OCI-LY1 (cell line): ENCODE results near the gene DUSP22.
"Not testable (repeated sequence)": the region's sequence is repeated elsewhere in the genome, so short reads cannot be mapped to it uniquely, and the experiment has no call there.

Experiments
- H2AFZ ChIP-seq: fragments of 200-600 bp; sonication (generic), shearing (Covaris generic); 2 replicates; pipeline ENCODE4 v1.6.0; 2014; ENCODE audit warnings: antibody characterized with exemption, mild to moderate bottlenecking, low read length
- H3F3A ChIP-seq: fragments of 200-600 bp; sonication (generic), shearing (Covaris generic); 2 replicates; pipeline ENCODE4 v1.6.0; 2014; ENCODE audit warnings: mild to moderate bottlenecking, antibody characterized with exemption, low read length, moderate library complexity; ENCODE audit not compliant: insufficient read depth
- H3K27ac ChIP-seq: fragments of 200-600 bp; sonication (generic); 2 replicates; pipeline ENCODE4 v1.5.1; 2014; ENCODE audit warnings: low read length, mixed run types, mild to moderate bottlenecking, low read depth; ENCODE audit not compliant: poor library complexity, severe bottlenecking
- H3K27me3 ChIP-seq: fragments of 200-600 bp; sonication (generic); 2 replicates; pipeline ENCODE4 v1.6.0; 2014; ENCODE audit warnings: antibody characterized with exemption, mild to moderate bottlenecking, low read length, moderate library complexity; ENCODE audit not compliant: insufficient read depth
- H3K36me3 ChIP-seq: fragments of 200-600 bp; sonication (generic); 2 replicates; pipeline ENCODE4 v1.6.1; 2014; ENCODE audit warnings: mild to moderate bottlenecking, antibody characterized with exemption, low read length, moderate library complexity, mixed read lengths; ENCODE audit not compliant: insufficient read depth
- H3K4me1 ChIP-seq: fragments of 200-600 bp; sonication (generic); 2 replicates; pipeline ENCODE4 v1.5.1; 2014; ENCODE audit warnings: mild to moderate bottlenecking, low read length, moderate library complexity; ENCODE audit not compliant: insufficient read depth, severe bottlenecking
- H3K4me2 ChIP-seq: fragments of 200-600 bp; sonication (generic), shearing (Covaris generic); 2 replicates; pipeline ENCODE4 v1.6.1; 2014; ENCODE audit warnings: low read length
- H3K4me3 ChIP-seq: fragments of 200-600 bp; sonication (generic); 2 replicates; pipeline ENCODE4 v1.5.1; 2014; ENCODE audit warnings: low read length, low read depth, mild to moderate bottlenecking, mixed read lengths; ENCODE audit not compliant: poor library complexity, severe bottlenecking
- H3K79me2 ChIP-seq: fragments of 200-600 bp; shearing (Covaris generic); 2 replicates; pipeline ENCODE4 v1.6.1; 2016; ENCODE audit warnings: mixed run types, low read length, mixed read lengths; ENCODE audit not compliant: insufficient read depth
- H3K9ac ChIP-seq: fragments of 200-600 bp; sonication (generic), shearing (Covaris generic); 2 replicates; pipeline ENCODE4 v1.6.1; 2014; ENCODE audit warnings: mild to moderate bottlenecking, low read length, mixed read lengths
- H3K9me2 ChIP-seq: fragments of 200-600 bp; sonication (generic), shearing (Covaris generic); 2 replicates; pipeline ENCODE4 v1.6.1; 2014; ENCODE audit warnings: low read depth, mild to moderate bottlenecking, low read length, mixed read lengths
- H3K9me3 ChIP-seq: fragments of 200-600 bp; shearing (Covaris generic); 2 replicates; pipeline ENCODE4 v1.6.1; 2014; ENCODE audit warnings: low read length, mixed read lengths
- H4K20me1 ChIP-seq: fragments of 200-600 bp; sonication (generic), shearing (Covaris generic); 2 replicates; pipeline ENCODE4 v1.6.0; 2016; ENCODE audit warnings: mild to moderate bottlenecking, low read length; ENCODE audit not compliant: insufficient read depth
- EZH2 ChIP-seq: fragments of 200-600 bp; sonication (generic), shearing (Covaris generic); IDR thresholded peaks from 2 replicates; pipeline ENCODE4 v1.8.0; 2017; ENCODE audit warnings: borderline replicate concordance, mixed run types, mild to moderate bottlenecking, antibody characterized with exemption, low read length, moderate library complexity, mixed read lengths
- TF ChIP-seq, protein P1 (sequence below): fragments of 200-600 bp; sonication (generic), shearing (Covaris generic); IDR thresholded peaks from 2 replicates; pipeline ENCODE4 v1.5.1; 2017; ENCODE audit warnings: mild to moderate bottlenecking, antibody characterized with exemption, low read length, moderate library complexity, mixed read lengths

The DUSP22 gene

GRCh38 chr6:324116-324728, 31.9 kb downstream of the DUSP22 start:
- no peaks in the 10 kb centered on the region for H3K36me3 ChIP-seq
- H3K9me3 ChIP-seq: no peaks in the 10 kb centered on the region
- peaks cover 13% of the 10 kb centered on the region for H3K4me1 ChIP-seq
- no peaks in the 10 kb centered on the region for H3K9me2 ChIP-seq
- no peaks in the 10 kb centered on the region for H3K79me2 ChIP-seq
- no peak for TF ChIP-seq EZH2
- TF ChIP-seq, protein P1, sequence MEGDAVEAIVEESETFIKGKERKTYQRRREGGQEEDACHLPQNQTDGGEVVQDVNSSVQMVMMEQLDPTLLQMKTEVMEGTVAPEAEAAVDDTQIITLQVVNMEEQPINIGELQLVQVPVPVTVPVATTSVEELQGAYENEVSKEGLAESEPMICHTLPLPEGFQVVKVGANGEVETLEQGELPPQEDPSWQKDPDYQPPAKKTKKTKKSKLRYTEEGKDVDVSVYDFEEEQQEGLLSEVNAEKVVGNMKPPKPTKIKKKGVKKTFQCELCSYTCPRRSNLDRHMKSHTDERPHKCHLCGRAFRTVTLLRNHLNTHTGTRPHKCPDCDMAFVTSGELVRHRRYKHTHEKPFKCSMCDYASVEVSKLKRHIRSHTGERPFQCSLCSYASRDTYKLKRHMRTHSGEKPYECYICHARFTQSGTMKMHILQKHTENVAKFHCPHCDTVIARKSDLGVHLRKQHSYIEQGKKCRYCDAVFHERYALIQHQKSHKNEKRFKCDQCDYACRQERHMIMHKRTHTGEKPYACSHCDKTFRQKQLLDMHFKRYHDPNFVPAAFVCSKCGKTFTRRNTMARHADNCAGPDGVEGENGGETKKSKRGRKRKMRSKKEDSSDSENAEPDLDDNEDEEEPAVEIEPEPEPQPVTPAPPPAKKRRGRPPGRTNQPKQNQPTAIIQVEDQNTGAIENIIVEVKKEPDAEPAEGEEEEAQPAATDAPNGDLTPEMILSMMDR: no peak
- no peak overlapping the region for H3K27ac ChIP-seq
- H3F3A ChIP-seq: no peaks in the 10 kb centered on the region
- no peaks in the 10 kb centered on the region for H4K20me1 ChIP-seq
- H3K27me3 ChIP-seq: no peaks in the 10 kb centered on the region; the same call in 1 of the 2 replicates
- no peak overlapping the region for H2AFZ ChIP-seq
- H3K4me2 ChIP-seq: no peak overlapping the region
- no peak overlapping the region for H3K4me3 ChIP-seq
- H3K9ac ChIP-seq: no peak overlapping the region

- no peaks in the 10 kb centered on the region for H3K36me3 ChIP-seq
- peaks cover 13% of the 10 kb centered on the region for H3K4me1 ChIP-seq
- no peaks in the 10 kb centered on the region for H3K9me2 ChIP-seq
- no peak overlapping the region for H3K9ac ChIP-seq
- no peaks in the 10 kb centered on the region for H3K79me2 ChIP-seq
- TF ChIP-seq, protein P1: no peak
- no peak for TF ChIP-seq EZH2
- H3K9me3 ChIP-seq: no peaks in the 10 kb centered on the region
- no peak overlapping the region for H3K4me3 ChIP-seq
- H3K27ac ChIP-seq: no peak overlapping the region
- no peak overlapping the region for H2AFZ ChIP-seq
- no peaks in the 10 kb centered on the region; the same call in 1 of the 2 replicates for H3K27me3 ChIP-seq
- H3K4me2 ChIP-seq: no peak overlapping the region
- H3F3A ChIP-seq: no peaks in the 10 kb centered on the region
- no peaks in the 10 kb centered on the region for H4K20me1 ChIP-seq
These were observed 32.4 kb downstream of the DUSP22 start for GRCh38 chr6:324729-325125.

GRCh38 chr6:325161-325860, 33.0 kb downstream of the DUSP22 start:
- H3F3A ChIP-seq, H3K27me3 ChIP-seq, H3K9me3 ChIP-seq, H3K36me3 ChIP-seq, H3K4me2 ChIP-seq, H3K4me3 ChIP-seq, H2AFZ ChIP-seq, H3K27ac ChIP-seq, H3K9me2 ChIP-seq, H4K20me1 ChIP-seq, H3K79me2 ChIP-seq, H3K9ac ChIP-seq: not testable (repeated sequence)
- H3K4me1 ChIP-seq: peaks cover 13% of the 10 kb centered on the region

GRCh38 chr6:326066-326465, 33.8 kb downstream of the DUSP22 start:
- H2AFZ ChIP-seq, H3K27me3 ChIP-seq, H4K20me1 ChIP-seq, H3K9me3 ChIP-seq, H3F3A ChIP-seq, H3K27ac ChIP-seq, H3K36me3 ChIP-seq, H3K9ac ChIP-seq, H3K79me2 ChIP-seq, H3K4me3 ChIP-seq, H3K4me2 ChIP-seq, H3K9me2 ChIP-seq: not testable (repeated sequence)
- H3K4me1 ChIP-seq: peaks cover 13% of the 10 kb centered on the region
